ENCODE data around the gene ZMIZ1.
A peak's percentile ranks its signal among the peaks of the same experiment; 100 is the strongest.

The ZMIZ1 gene

DNA sequence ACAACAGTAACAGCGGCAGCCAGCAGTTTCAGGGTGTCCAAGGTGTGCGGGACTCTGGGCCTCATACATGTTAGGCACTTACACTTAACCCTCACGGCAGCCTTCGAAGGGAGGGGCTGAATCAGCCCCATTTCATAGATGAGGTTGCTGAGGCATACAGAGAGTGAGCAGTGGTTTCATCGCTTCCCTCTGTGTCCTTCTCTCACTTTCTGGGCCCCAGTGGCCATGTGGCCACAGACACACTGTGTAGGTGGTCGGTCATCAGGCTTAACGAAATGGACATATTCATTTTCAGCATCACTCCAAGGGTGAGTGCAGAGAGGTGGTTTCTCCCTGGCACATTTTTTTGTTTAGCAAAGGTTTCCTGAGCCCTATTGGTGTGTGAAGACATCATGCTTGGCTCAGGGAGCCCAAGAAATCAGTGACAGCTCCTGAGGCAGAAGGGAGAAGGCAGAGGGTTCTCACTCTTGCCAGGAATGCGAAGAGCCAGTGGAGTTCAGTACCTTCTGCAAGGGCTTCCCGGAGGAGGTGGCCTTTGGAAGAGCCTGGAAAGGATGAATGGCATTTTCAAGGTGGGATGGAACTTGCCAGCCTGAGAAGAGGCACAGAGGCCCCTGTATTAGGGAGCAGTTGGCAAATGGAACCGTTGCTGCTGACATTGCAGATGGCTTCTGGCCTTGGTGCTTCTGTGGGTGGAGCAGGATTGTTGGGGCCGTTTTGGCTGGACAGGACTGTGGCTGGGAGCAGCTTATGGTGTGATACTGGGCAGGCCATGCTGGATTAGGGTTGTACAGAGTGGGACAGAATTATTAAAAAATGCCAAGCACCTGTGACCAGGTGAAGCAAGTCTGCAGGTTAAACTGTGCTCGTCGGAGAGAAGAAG is 216.8 kb downstream of the ZMIZ1 start:
- Mint-ChIP-seq H3K9me3 (no peaks in the 10 kb centered on the region), H3K27me3 (no peaks in the 10 kb centered on the region), H3K27ac (peak overlapping the region; percentile 92 to 97), H3K4me1 (peaks cover 59% of the 10 kb centered on the region), H3K4me3 (peak overlapping the region; percentile 76 to 86)
- ATAC-seq (peak; percentile 84), DNase-seq (peak; percentile 55 to 78)

DNA sequence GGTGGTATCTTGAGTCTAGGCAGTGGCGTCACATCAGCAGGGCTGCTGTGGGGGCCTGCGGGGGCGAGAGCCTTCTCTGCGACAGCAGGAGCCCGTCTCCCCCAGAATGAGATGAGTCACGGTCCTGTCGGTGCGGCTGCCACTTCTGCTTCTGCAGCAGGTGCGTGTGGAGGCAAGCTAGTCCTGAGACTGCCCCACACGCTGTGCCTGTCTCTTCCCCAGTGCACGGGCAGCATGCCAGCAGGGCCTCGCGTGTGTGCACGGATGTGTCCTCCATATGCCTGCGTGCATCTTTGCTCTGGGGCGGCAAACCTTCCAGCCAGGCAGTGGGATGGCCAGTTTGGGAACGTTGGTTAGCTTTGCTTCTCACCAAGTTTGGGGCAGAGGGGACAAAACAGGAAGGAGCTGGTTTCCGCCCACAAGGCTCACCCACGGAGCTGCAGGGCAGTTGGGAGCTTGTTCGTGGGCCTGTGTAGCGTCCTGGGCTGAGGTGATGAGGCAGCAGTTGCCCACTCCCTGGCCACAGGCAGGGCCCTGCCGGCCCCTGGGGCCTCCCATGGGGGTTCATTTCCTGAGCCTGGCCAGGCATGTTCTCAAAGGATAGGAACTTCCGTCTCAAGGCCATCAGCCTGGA is 217.7 kb downstream of the ZMIZ1 start:
- Mint-ChIP-seq H3K4me1 (peaks cover 59% of the 10 kb centered on the region), H3K4me3 (peak overlapping the region; percentile 76 to 86), H3K27me3 (no peaks in the 10 kb centered on the region), H3K27ac (peak overlapping the region; percentile 92 to 97), H3K9me3 (no peaks in the 10 kb centered on the region)
- ATAC-seq = peak; percentile 89
- peak; percentile 86 to 92 for DNase-seq

GRCh38 chr10:79287973-79288723 is 219.4 kb downstream of the ZMIZ1 start:
- Mint-ChIP-seq H3K27ac (peak overlapping the region; percentile 57 to 92), H3K9me3 (no peaks in the 10 kb centered on the region), H3K4me3 (no peak overlapping the region), H3K4me1 (peaks cover 66% of the 10 kb centered on the region), H3K27me3 (no peaks in the 10 kb centered on the region)
- ATAC-seq = no peak
- no peak for DNase-seq

GRCh38 chr10:79289801-79290200 is 221.0 kb downstream of the ZMIZ1 start:
- no peak overlapping the region for H3K4me3 Mint-ChIP-seq
- H3K9me3 Mint-ChIP-seq = no peaks in the 10 kb centered on the region
- H3K4me1 Mint-ChIP-seq = peaks cover 58% of the 10 kb centered on the region
- ATAC-seq (no peak), DNase-seq (no peak)
- H3K27ac Mint-ChIP-seq = peak overlapping the region in 1 of 2 donors; percentile 39
- H3K27me3 Mint-ChIP-seq = no peaks in the 10 kb centered on the region

DNA sequence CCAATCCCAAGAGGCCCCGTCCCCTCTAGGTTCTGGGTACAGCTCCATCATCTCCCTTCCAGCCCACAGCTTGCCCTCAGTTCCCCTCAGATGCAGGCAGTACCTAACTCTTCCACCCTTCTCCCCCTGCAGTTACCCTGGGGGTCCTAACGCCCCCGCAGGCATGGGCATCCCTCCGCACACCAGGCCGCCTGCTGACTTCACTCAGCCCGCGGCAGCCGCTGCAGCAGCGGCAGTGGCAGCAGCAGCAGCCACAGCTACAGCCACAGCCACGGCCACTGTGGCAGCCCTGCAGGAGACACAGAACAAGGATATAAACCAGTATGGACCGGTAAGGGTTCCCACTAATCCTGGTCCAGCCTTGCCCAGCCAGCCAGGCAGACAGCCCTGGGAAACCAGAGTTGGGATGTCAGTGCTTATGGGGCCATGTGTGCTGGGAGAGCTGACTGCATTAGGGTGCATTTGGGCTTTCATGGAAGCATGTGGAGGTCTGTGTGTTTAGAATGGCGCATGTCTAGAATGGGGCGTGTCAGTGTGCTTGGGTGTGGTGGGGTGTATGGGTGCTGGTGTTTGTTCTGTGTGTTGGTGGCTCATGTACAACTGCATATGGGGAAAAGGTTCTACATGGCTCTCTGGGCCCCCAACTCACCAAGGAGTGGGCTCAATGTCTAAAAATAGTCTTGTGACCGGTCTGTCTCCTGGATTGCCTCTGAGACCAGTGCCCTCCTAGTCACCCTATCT is 223.4 kb downstream of the ZMIZ1 start:
- Mint-ChIP-seq H3K9me3 (no peaks in the 10 kb centered on the region), H3K4me1 (peaks cover 45% of the 10 kb centered on the region), H3K27me3 (no peaks in the 10 kb centered on the region), H3K4me3 (no peak overlapping the region), H3K27ac (no peak overlapping the region)
- DNase-seq (no peak), ATAC-seq (no peak)

DNA sequence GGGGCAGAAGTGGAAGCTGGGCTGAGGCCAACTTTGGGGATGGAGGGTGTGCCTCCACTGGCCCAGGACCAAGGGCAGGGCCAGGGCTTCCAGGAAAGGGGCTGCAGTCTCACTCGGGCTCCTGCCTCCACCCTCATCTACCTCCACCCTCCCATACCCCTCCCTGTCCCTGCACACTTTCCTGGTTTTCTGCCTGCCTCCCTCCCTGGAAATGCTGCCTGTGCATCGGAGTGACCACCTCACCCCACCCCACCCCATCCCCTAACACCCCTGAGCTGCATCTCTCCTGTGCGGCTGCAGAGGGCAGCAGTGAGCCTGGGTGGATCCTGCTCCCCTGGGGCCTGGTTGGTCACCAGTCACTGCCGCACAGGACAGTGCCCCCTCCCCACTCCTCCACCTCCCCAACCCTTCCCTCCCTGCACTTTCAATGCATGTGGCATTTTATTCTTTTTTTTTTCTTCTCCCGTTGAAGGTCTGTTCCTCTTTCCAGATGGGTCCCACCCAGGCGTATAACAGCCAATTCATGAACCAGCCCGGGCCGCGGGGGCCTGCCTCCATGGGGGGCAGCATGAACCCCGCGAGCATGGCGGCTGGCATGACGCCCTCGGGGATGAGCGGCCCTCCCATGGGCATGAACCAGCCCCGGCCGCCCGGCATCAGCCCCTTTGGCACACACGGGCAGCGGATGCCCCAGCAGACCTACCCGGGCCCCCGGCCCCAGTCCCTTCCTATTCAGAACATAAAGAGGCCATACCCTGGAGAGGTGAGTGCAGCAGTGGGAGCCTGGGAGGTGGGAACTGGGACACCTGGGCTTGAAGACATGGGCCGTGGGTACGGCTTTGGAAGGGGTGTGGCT is 224.4 kb downstream of the ZMIZ1 start:
- peak overlapping the region in 1 of 2 donors; percentile 55 for H3K27ac Mint-ChIP-seq
- DNase-seq = peak; percentile 19 to 37
- H3K27me3 Mint-ChIP-seq = no peaks in the 10 kb centered on the region
- peak; percentile 60 for ATAC-seq
- peaks cover 42% of the 10 kb centered on the region for H3K4me1 Mint-ChIP-seq
- H3K9me3 Mint-ChIP-seq = no peaks in the 10 kb centered on the region
- H3K4me3 Mint-ChIP-seq = no peak overlapping the region

DNA sequence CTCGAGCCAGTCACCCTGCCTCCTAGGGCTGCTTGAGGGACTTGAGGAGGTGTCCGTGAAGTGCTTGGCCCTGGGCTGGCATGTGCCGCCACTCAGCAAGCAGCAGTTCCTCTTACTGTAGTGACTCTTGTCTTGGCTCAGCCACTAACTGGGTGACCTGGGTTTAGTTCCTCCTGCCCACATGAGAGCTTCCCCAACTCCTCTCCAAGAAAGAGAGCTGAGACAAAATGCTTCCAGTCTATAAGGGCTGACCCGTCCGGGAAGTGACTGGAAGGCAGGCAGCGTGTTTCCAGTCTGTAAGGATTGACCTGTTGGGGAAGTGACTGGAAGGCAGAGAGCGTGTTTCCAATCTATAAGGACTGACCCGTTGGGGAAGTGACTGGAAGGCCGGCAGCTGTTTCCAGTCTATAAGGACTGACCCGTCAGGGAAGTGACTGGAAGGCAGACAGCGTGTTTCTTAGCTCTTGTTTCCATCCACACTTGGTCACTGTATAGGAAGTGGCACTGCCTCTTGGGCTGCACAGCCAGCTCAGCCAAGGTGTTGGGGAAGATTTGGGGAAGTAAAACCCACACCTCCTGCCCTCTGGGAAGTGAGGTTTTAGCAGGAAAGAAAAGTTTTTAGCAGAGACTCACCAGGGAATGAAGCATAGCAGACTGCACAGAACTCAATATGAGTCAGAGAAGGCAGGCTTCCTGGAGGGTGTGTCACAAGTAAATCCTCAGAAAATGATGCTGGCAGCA is 225.2 kb downstream of the ZMIZ1 start:
- Mint-ChIP-seq H3K4me1 (peaks cover 42% of the 10 kb centered on the region), H3K9me3 (no peaks in the 10 kb centered on the region), H3K27ac (peak overlapping the region in 1 of 2 donors; percentile 85), H3K4me3 (no peak overlapping the region), H3K27me3 (no peaks in the 10 kb centered on the region)
- ATAC-seq = no peak
- no peak for DNase-seq

- no peak for ATAC-seq
- Mint-ChIP-seq H3K27ac (peak overlapping the region; percentile 46 to 74), H3K4me1 (peaks cover 40% of the 10 kb centered on the region), H3K4me3 (no peak overlapping the region), H3K9me3 (no peaks in the 10 kb centered on the region), H3K27me3 (no peaks in the 10 kb centered on the region)
- no peak for DNase-seq
Observed at GRCh38 chr10:79295563-79295962, 226.8 kb downstream of the ZMIZ1 start.

GRCh38 chr10:79296431-79296830 is 227.7 kb downstream of the ZMIZ1 start:
- Mint-ChIP-seq H3K9me3 (no peaks in the 10 kb centered on the region), H3K27ac (no peak overlapping the region), H3K27me3 (no peaks in the 10 kb centered on the region), H3K4me3 (no peak overlapping the region), H3K4me1 (peaks cover 40% of the 10 kb centered on the region)
- DNase-seq (no peak), ATAC-seq (no peak)

DNA sequence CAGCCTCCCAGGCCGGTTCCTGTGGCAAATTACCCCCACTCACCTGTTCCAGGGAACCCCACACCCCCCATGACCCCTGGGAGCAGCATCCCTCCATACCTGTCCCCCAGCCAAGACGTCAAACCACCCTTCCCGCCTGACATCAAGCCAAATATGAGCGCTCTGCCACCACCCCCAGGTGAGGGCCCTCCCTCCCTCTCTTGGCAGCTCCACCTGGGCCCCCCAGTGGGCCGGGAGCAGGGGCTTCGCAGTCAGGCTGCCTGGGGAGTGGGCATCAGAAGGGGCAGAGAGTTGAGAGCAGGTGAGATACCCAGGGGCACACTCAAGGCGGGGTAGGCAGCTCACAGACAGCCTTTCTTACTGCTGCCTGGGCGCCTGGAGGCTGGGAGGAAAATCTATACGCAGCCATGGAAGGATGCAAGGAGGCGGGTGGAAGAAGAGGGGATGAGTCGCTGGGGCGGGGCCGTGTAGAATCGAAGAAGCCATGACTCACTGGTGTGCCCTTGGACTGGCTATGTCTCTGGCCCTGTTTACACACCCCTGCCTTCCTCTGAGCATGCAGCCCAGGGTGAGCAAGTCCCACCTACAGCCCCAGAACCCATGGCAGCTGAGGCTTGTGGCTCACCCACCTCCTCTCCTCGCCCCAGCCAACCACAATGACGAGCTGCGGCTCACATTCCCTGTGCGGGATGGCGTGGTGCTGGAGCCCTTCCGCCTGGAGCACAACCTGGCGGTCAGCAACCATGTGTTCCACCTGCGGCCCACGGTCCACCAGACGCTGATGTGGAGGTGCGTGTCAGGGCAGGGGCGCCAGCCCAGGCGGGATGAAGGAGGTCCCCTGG is 229.9 kb downstream of the ZMIZ1 start:
- peak; percentile 71 for ATAC-seq
- H3K4me3 Mint-ChIP-seq = no peak overlapping the region
- peak overlapping the region in 1 of 2 donors; percentile 15 for H3K27ac Mint-ChIP-seq
- H3K9me3 Mint-ChIP-seq = no peaks in the 10 kb centered on the region
- H3K4me1 Mint-ChIP-seq = peaks cover 34% of the 10 kb centered on the region
- no peaks in the 10 kb centered on the region for H3K27me3 Mint-ChIP-seq
- DNase-seq = no peak

DNA sequence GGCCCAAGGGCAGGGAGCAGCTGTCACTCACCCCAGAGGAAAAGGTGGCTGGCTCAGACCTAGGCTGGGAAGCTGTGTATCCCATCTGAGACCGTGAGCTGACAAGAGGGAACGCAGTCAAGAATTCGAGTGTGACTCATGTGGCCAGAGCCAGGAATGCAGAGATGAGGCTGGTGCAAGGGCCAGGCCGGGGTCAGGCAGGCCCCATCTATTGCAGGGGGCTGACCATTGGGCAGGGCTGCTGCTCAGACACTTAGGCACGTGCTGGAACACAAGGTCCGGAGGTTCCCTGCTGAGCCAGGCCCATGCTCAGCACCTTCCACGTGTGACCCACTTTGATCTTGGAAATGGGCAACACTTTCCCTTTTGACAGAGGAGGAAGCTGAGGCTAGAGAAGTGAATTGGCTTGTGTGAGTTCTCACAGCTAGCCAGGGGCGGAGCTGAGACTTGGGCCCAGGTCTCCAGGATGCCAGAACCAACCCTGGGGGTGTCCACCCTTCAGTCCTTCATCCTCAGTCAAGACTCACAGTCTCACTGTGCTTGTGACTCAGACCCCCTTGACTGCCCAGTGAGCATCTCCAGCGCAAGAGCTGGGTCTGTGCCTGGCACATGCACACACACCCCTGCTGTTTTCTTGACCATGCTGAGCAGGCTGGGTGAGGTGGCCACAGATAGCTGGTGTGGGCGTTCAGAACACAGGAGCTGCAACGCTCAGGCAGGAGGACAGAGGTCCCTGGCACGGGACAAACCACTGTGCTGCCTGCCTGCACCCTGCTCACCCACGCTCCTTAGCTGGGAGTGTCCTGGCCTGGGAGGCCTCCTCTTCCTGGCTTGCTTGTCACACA is 230.9 kb downstream of the ZMIZ1 start:
- Mint-ChIP-seq H3K9me3 (no peaks in the 10 kb centered on the region), H3K27me3 (no peaks in the 10 kb centered on the region), H3K4me3 (no peak overlapping the region), H3K4me1 (peaks cover 27% of the 10 kb centered on the region), H3K27ac (no peak overlapping the region)
- ATAC-seq = no peak
- DNase-seq = no peak

- Mint-ChIP-seq H3K9me3 (no peaks in the 10 kb centered on the region), H3K27ac (peak overlapping the region in 1 of 2 donors; percentile 57), H3K27me3 (no peaks in the 10 kb centered on the region), H3K4me3 (no peak overlapping the region), H3K4me1 (peaks cover 20% of the 10 kb centered on the region)
- ATAC-seq (no peak), DNase-seq (no peak)
Observed at GRCh38 chr10:79300711-79301110, 231.9 kb downstream of the ZMIZ1 start.
